Liver (tissue), 9 donors: ENCODE measurements around the gene VAX1. TPM values are rescaled to one million over a fixed set of nuclear protein-coding genes. Genes with fewer than 3 reads are reported as not detected.

ENCODE experiments used
- DNase-seq: peaks from one replicate; pipeline ENCODE4 v3.0.0-alpha.2; 2017; ENCODE audit warnings: low spot score
- H3K27ac ChIP-seq, 2 donors: one replicate each; pipeline ENCODE4 v1.7.0; 2013; ENCODE audit warnings: inconsistent platforms in 2 of 2, low read length in 2 of 2, control low read depth in 1 of 2, low read depth in 1 of 2, mild to moderate bottlenecking in 1 of 2
- H3K27me3 ChIP-seq, 4 donors: one replicate each; pipeline versions ENCODE4 v1.6.1 to v1.7.0; 2013; ENCODE audit warnings: low read length in 3 of 4, inconsistent platforms in 1 of 4, mild to moderate bottlenecking in 1 of 4, moderate library complexity in 1 of 4; ENCODE audit not compliant: control insufficient read depth in 4 of 4, insufficient read depth in 4 of 4
- H3K36me3 ChIP-seq, 4 donors: one replicate each; pipeline versions ENCODE4 v1.6.1 to v1.7.0; 2013; ENCODE audit warnings: low read length in 3 of 4, mild to moderate bottlenecking in 3 of 4, low read depth in 1 of 4, moderate library complexity in 1 of 4; ENCODE audit not compliant: control insufficient read depth in 4 of 4, insufficient read depth in 3 of 4
- H3K4me1 ChIP-seq, 4 donors: one replicate each; pipeline versions ENCODE4 v1.6.1 to v1.7.0; 2013; ENCODE audit warnings: low read length in 3 of 4, mild to moderate bottlenecking in 3 of 4, moderate library complexity in 1 of 4; ENCODE audit not compliant: control insufficient read depth in 4 of 4, insufficient read depth in 4 of 4
- H3K4me3 ChIP-seq, 3 donors: one replicate each; pipeline versions ENCODE4 v1.6.1 to v1.7.0; 2013; ENCODE audit warnings: low read length in 3 of 3, control low read depth in 1 of 3, low read depth in 1 of 3, mild to moderate bottlenecking in 1 of 3
- H3K9ac ChIP-seq, 2 donors: one replicate each; pipeline ENCODE4 v1.7.0; 2013; ENCODE audit warnings: low read length in 2 of 2, mild to moderate bottlenecking in 2 of 2, moderate library complexity in 2 of 2, control low read depth in 1 of 2, low read depth in 1 of 2
- H3K9me3 ChIP-seq, 4 donors: one replicate each; pipeline versions ENCODE4 v1.6.1 to v1.7.0; 2013; ENCODE audit warnings: low read length in 3 of 4; ENCODE audit not compliant: control insufficient read depth in 4 of 4
- ATF3 ChIP-seq: IDR thresholded peaks from 2 replicates; pipeline ENCODE4 v1.6.1; 2016; ENCODE audit warnings: antibody characterized with exemption
- CTCF ChIP-seq: fragments of 150-350 bp; IDR thresholded peaks from 2 replicates; pipeline ENCODE4 v1.5.1; 2017; ENCODE audit warnings: improper control_type of control experiment, low read depth, low read length; ENCODE audit not compliant: missing input control
- EGR1 ChIP-seq, 2 donors: IDR thresholded peaks; 2 replicates each; pipeline ENCODE4 v1.6.1; 2016 to 2018; ENCODE audit warnings: antibody characterized with exemption in 2 of 2, low read depth in 2 of 2
- FOXA1 ChIP-seq: IDR thresholded peaks from 2 replicates; pipeline ENCODE4 v1.6.1; 2016; ENCODE audit warnings: antibody characterized with exemption
- GABPA ChIP-seq, 2 donors: IDR thresholded peaks in 1 of 2; conservative IDR thresholded peaks in 1 of 2; 2 replicates each; pipeline ENCODE4 v1.6.1; 2016; ENCODE audit warnings: antibody characterized with exemption in 2 of 2, mild to moderate bottlenecking in 1 of 2, moderate library complexity in 1 of 2
- HNF4A ChIP-seq, 2 donors: conservative IDR thresholded peaks; 2 replicates each; pipeline ENCODE4 v1.6.1; 2016; ENCODE audit warnings: antibody characterized with exemption in 2 of 2, mild to moderate bottlenecking in 2 of 2
- HNF4G ChIP-seq: IDR thresholded peaks from 2 replicates; pipeline ENCODE4 v1.6.1; 2016; ENCODE audit warnings: antibody characterized with exemption
- JUND ChIP-seq, 2 donors: IDR thresholded peaks; 2 replicates each; pipeline ENCODE4 v1.6.1; 2016; ENCODE audit warnings: antibody characterized with exemption in 2 of 2
- MAX ChIP-seq: IDR thresholded peaks from 2 replicates; pipeline ENCODE4 v1.6.1; 2016; ENCODE audit warnings: antibody characterized with exemption
- NR2F2 ChIP-seq: IDR thresholded peaks from 2 replicates; pipeline ENCODE4 v1.6.1; 2016; ENCODE audit warnings: antibody characterized with exemption
- RAD21 ChIP-seq, 2 donors: IDR thresholded peaks; 2 replicates each; pipeline ENCODE4 v1.6.1; 2016; ENCODE audit warnings: antibody characterized with exemption in 2 of 2, mild to moderate bottlenecking in 2 of 2
- RXRA ChIP-seq, 2 donors: IDR thresholded peaks; 2 replicates each; pipeline ENCODE4 v1.6.1; 2017 to 2018; ENCODE audit warnings: antibody characterized with exemption in 2 of 2, mild to moderate bottlenecking in 1 of 2
- TAF1 ChIP-seq: conservative IDR thresholded peaks from 2 replicates; pipeline ENCODE4 v1.6.1; 2016; ENCODE audit warnings: antibody characterized with exemption, mild to moderate bottlenecking
- YY1 ChIP-seq: IDR thresholded peaks from 2 replicates; pipeline ENCODE4 v1.6.1; 2016; ENCODE audit warnings: antibody characterized with exemption, mild to moderate bottlenecking
- WGBS: extraction: QIAGEN DNeasy Blood & Tissue Kit; methylation state at CpG from one replicate; pipeline ENCODE4 v1.1.7; 2013; 5-methylcytosine and 5-hydroxymethylcytosine counted together
- polyA plus RNA-seq, 2 donors: library from polyadenylated mRNA; stranded (reverse) in 1 of 2; unstranded in 1 of 2; fragments of 200-250 nt in 1 of 2; fragments of >200 nt in 1 of 2; fragmentation: Nextera tagmentation in 1 of 2; extraction: Ambion mirVana in 1 of 2; gene quantifications; one replicate each; pipeline versions ENCODE4 v1.2.1 to v1.2.3, GENCODE V29; 2013 to 2015
- total RNA-seq, 2 donors: library from RNA; depleted of rRNA; stranded (reverse); fragments of >200 nt; gene quantifications; one replicate each; pipeline ENCODE4 v1.2.3, GENCODE V29; 2014
- TF ChIP-seq, protein P1 (sequence below): IDR thresholded peaks from 2 replicates; pipeline ENCODE4 v1.6.1; 2016; ENCODE audit warnings: antibody characterized with exemption
- TF ChIP-seq, protein P2 (sequence below): IDR thresholded peaks from 2 replicates; pipeline ENCODE4 v1.6.1; 2016; ENCODE audit warnings: antibody characterized with exemption, mild to moderate bottlenecking
- donor health status: healthy.
- donor health status: healthy.
- donor health status: healthy.
- donor health status: healthy.
- donor health status: healthy.

The VAX1 gene
- total and polyA plus RNA-seq, 4 donors: not detected

- H3K4me1 ChIP-seq: peaks cover 6 to 15% (median 11%) of the 10 kb centered on the region in 4 donors
- DNase-seq: no peak
- peaks cover 1 to 45% (median 25%) of the 10 kb centered on the region in 4 donors for H3K27me3 ChIP-seq
- peaks cover 0 to 2% (median 0%) of the 10 kb centered on the region in 4 donors for H3K9me3 ChIP-seq
- WGBS: 10% methylated on average over 6 of the region's 6 CpGs
- no peak overlapping the region for H3K9ac ChIP-seq
- no peak overlapping the region for H3K27ac ChIP-seq
- no peak for TF ChIP-seq TAF1
- no peak for TF ChIP-seq ATF3
- TF ChIP-seq CTCF: no peak
- TF ChIP-seq NR2F2: no peak
- no peak for TF ChIP-seq GABPA (IDR thresholded peaks at IDR 0.05 in 1 of 2, conservative IDR thresholded peaks at IDR 0.05 in 1 of 2)
- TF ChIP-seq HNF4A (conservative IDR thresholded peaks at IDR 0.05): no peak
- TF ChIP-seq, protein P1, sequence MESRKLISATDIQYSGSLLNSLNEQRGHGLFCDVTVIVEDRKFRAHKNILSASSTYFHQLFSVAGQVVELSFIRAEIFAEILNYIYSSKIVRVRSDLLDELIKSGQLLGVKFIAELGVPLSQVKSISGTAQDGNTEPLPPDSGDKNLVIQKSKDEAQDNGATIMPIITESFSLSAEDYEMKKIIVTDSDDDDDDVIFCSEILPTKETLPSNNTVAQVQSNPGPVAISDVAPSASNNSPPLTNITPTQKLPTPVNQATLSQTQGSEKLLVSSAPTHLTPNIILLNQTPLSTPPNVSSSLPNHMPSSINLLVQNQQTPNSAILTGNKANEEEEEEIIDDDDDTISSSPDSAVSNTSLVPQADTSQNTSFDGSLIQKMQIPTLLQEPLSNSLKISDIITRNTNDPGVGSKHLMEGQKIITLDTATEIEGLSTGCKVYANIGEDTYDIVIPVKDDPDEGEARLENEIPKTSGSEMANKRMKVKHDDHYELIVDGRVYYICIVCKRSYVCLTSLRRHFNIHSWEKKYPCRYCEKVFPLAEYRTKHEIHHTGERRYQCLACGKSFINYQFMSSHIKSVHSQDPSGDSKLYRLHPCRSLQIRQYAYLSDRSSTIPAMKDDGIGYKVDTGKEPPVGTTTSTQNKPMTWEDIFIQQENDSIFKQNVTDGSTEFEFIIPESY: no peak
- TF ChIP-seq, protein P2, sequence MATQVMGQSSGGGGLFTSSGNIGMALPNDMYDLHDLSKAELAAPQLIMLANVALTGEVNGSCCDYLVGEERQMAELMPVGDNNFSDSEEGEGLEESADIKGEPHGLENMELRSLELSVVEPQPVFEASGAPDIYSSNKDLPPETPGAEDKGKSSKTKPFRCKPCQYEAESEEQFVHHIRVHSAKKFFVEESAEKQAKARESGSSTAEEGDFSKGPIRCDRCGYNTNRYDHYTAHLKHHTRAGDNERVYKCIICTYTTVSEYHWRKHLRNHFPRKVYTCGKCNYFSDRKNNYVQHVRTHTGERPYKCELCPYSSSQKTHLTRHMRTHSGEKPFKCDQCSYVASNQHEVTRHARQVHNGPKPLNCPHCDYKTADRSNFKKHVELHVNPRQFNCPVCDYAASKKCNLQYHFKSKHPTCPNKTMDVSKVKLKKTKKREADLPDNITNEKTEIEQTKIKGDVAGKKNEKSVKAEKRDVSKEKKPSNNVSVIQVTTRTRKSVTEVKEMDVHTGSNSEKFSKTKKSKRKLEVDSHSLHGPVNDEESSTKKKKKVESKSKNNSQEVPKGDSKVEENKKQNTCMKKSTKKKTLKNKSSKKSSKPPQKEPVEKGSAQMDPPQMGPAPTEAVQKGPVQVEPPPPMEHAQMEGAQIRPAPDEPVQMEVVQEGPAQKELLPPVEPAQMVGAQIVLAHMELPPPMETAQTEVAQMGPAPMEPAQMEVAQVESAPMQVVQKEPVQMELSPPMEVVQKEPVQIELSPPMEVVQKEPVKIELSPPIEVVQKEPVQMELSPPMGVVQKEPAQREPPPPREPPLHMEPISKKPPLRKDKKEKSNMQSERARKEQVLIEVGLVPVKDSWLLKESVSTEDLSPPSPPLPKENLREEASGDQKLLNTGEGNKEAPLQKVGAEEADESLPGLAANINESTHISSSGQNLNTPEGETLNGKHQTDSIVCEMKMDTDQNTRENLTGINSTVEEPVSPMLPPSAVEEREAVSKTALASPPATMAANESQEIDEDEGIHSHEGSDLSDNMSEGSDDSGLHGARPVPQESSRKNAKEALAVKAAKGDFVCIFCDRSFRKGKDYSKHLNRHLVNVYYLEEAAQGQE: no peak
- TF ChIP-seq YY1: no peak
- TF ChIP-seq FOXA1: no peak
- no peak for TF ChIP-seq RXRA (IDR thresholded peaks at IDR 0.05)
- TF ChIP-seq HNF4G: no peak
- H3K4me3 ChIP-seq: no peak overlapping the region
- H3K36me3 ChIP-seq: no peaks in the 10 kb centered on the region
These were observed 21.3 kb upstream of the VAX1 start for GRCh38 chr10:117159390-117159789.

GRCh38 chr10:117158297-117158696 lies 20.2 kb upstream of the VAX1 start:
- 20% methylated on average over 2 of the region's 2 CpGs for WGBS
- H3K27me3 ChIP-seq: peaks cover 4 to 41% (median 26%) of the 10 kb centered on the region in 4 donors
- H3K9me3 ChIP-seq: peaks cover 0 to 2% (median 0%) of the 10 kb centered on the region in 4 donors
- no peak overlapping the region for H3K27ac ChIP-seq
- H3K4me3 ChIP-seq: no peak overlapping the region
- DNase-seq: no peak
- H3K4me1 ChIP-seq: peaks cover 3 to 10% (median 6%) of the 10 kb centered on the region in 4 donors
- H3K36me3 ChIP-seq: no peaks in the 10 kb centered on the region
- no peak for TF ChIP-seq NR2F2
- no peak for TF ChIP-seq RAD21 (IDR thresholded peaks at IDR 0.05)
- no peak for TF ChIP-seq JUND (IDR thresholded peaks at IDR 0.05)
- no peak for TF ChIP-seq FOXA1
- no peak for TF ChIP-seq CTCF
- no peak for TF ChIP-seq EGR1 (IDR thresholded peaks at IDR 0.05; ENCODE audit: low read depth in 2 of 2)
- TF ChIP-seq RXRA (IDR thresholded peaks at IDR 0.05): no peak
- no peak for TF ChIP-seq MAX
- TF ChIP-seq, protein P2: no peak
- no peak overlapping the region for H3K9ac ChIP-seq
